Stimulated activated CD4-positive, alpha-beta T cell treated with anti-CD3 and anti-CD28 coated beads, Interleukin-15, amount 100 ng/mL, for 48 hours (primary cell): ENCODE data around the gene ETV3.
"Not testable (repeated sequence)": the region's sequence is repeated elsewhere in the genome, so short reads cannot be mapped to it uniquely, and the experiment has no call there.

Experiments
- DNase-seq, 2 donors: peaks; one replicate each; pipeline ENCODE4 v3.0.0-alpha.2; 2020; ENCODE audit warnings: low read depth in 2 of 2

The ETV3 gene

DNA sequence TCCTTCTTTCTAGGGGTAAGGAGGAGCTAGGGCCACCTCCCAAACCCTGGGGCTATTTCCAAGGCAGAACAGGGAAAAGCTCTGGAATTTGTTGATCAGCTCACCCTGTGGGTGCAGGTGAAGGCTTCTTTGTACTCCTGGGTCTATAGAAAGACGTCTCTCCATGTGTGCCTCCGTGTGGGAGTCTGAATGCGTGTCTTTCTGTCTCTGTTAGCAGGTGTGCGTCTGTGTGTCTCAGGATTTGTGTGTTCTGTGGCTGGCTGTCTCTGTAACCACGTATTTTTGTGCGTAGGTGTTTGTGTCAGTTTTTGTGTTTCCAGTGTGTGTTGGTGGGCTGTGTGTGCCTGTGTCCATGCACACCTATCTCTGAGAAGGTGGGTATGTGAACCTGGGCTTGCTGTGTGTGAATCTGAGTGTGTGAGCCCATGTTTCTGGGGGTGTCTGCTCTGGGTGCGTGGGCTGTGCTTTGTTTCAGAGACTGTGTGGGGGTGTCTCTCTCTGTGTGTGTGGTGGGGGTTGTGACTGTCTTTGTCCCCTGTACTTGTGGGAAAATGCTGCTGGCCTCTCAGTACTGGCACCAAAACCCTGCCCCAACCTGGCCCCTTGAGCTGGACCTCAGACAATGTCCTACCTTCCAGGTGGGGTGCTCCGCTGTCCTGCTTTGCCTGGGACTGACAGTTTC lies 25.9 kb downstream of the ETV3 start:
- no peak for DNase-seq

DNA sequence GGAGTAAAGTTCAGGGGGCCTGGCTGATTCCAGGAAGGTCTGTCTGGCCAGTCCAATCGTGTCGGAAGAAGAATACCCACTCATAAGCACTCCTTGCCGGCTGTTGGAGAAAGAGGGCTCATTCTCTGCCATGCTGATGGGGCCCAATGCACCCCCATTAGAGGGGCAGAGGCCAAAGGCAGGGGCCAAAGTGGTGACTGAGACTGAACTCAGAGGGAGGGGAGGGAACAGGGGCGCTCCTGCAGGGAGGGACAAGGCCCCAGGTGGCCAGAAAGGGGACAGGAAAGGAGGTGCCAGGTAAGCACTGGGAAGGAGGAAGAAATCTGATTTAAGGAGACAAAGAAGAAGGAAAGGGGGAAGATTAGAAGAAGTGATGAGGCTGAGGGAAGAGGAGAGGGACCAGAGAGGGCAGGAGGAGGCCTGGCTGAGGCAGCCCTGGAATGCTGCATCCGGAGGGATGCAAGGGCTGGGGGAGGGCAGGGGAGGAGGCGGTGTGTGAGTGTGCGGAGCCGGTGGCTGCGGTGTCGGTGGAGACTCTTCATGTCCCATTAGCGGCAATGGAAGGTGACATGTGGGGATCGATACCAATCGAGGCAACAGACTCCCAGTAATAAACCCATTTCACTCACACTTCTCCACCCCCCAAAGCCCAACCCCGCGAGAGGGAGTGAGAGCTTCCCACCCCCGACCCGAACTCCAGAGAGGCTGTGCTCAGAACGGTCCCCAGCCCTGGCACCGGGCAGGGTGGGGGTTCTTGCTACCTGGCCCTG lies 26.6 kb downstream of the ETV3 start:
- DNase-seq, result no peak

DNA sequence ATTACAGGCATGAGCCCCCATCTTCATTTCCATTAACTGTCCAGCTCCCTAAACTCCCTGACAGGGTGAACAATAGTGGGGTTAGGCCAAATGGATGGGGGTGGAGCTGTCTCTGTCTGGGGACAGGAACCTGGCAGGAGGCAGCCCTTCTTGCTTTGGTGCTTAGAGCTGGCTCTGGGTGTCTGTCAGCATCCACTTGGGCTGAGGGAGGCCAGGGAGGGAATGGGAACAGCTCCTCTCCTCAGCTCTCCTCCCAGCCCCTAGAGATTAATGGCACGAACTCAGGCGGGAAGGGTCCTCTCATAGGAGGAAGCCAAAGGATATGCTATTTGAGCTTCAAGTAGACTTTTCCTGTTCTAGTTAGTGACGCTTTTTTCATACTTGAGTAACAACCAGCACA lies 27.5 kb downstream of the ETV3 start:
- DNase-seq, result no peak

DNA sequence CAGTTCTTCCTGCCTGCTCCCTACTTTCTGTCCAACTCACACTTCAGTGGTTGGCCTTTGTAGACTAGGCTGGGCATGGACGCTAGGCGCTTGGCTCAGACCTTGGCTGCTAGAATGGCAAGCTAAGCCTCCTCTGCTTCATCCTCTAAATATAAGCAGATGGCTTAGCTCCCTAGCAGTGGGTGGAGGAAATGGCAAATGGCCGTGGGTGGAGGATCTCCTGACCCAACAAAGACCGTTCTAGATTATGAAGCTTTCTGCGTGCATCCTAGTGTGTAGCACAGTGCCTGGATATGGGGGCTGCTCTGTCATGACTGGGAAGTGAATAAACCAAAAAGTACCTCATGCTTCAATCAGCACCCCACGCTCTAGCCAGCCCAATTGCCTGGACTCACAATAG lies 28.2 kb downstream of the ETV3 start:
- DNase-seq, result no peak

DNA sequence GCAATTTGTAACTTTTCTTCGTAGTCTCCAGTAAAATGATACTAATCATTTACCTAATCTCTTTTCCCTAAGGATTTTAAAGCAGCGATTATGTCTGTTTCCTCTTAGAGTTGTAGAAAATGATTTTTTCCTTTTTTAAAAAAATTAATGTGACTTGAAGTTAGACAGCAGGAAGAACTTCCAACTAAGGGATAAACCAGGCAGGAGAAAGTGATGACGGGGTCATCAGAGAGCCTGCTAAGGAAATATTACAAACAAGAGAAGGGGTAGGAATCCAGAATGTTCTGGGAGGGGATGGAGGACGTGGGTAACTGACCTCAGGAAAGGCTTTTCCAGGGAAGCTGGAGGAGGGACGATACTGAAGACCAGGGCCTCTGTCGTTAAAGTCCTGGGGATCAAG lies 29.7 kb downstream of the ETV3 start:
- DNase-seq, result no peak

DNA sequence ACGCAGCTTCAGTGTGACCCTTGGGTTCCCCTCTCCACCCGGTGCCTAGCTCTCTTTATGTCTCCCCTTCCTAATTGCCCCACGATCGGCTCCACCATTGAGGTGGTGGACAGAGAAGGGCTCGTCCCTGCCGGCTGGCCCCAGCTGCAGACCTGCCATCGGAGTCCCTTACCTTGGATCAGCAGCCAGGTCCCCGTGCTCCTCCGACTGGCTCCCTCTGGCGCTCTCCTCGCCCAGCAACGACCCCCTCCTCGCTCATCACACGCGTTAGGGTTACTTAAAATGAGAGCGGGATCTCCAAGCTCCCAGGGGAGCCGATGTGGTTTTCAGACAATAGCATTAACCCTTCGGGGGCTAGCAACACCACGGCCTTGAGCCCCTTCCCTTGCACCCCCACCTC lies 30.5 kb downstream of the ETV3 start:
- no peak for DNase-seq

DNA sequence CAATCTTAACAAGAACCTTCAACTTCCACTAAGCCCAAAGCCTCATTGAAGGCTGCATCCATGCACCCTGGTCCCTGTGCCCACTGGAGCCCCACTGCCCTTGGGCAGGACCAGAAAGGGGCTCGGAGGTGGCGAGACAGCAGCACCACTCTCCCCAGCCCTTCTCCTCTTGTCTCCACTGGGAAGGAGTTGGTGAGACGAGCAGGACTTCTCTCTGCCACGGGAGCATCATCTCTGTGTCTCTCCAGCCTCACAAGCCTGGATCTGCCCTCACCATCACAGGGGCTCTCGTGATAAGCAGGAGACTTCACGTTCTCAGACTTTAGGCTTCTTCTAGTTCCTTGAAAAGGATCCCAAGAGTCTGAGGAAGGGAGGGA lies 31.4 kb downstream of the ETV3 start:
- DNase-seq, result no peak

DNA sequence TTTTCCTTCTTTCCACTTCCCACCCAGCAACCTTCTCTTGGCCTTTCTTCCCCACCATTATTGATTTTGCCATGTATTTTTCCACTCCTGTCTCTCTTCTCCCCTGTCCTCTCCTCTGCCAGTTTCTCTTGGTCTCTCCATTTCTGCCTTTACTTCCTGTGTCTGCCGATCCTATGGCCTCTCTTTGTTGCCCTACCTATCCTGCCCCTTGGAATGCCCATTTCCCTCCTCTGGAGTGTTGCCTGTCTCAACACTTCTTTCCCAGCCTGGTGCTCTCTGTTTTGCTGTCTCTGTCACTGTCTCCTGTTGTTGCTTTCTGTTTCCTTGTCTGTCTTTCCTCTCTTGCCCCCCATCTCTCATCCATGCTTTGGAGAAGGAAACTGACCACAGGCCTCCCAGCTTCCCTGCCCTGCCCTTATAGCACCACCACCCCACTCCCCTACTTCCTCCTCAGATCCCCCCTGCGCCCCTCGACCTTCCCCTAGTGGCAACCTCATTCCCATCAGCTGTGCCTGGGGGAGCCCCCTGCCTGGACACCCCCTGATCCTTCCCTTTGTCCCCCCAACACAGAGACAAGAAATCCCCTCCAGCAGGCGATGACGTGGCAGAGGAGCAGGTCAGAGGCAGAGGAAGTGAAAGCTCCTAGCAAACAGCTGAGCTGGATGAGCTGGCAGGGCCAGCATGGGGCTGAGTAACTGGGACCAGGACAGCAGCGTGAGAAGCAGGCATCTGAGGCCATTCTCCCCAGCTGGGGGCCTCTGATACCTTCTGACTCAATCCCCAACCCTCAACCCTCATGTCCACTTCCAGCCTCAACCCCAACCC lies 32.0 kb downstream of the ETV3 start:
- DNase-seq, result peak; percentile 14 to 26

DNA sequence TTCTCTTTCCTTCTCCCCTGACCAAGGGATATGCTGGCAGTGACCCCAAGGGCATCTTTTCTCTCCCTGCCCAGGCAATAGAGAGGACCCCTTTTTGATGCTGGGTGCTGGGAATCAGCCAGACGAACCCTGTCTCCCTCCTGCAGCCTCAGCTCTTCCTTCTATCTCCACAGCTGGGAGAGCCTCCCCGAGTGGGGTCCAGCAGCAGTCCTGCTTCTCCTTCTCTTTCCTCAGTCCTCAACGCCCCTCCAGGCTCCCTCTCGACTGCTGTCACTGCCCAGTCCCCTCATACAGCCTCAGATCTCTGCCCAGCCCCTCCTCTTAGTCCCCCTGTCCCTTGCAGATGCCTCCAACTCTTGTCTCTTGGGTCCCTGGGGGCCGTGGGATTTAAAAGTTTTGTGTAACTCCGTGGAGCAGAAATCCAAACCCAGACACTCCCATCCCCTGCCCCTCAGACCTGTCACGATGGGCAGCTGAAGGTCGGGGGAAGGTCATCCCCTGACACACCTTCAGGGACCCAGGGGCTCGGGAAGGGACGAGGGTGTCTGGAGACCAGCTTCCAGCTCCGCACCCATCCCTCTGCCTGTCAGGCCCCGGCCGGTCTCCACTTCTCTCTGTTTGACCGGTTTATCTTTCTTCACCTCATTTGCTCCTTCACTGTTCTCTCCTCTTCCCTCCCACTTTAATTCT lies 32.8 kb downstream of the ETV3 start:
- DNase-seq, result no peak

DNA sequence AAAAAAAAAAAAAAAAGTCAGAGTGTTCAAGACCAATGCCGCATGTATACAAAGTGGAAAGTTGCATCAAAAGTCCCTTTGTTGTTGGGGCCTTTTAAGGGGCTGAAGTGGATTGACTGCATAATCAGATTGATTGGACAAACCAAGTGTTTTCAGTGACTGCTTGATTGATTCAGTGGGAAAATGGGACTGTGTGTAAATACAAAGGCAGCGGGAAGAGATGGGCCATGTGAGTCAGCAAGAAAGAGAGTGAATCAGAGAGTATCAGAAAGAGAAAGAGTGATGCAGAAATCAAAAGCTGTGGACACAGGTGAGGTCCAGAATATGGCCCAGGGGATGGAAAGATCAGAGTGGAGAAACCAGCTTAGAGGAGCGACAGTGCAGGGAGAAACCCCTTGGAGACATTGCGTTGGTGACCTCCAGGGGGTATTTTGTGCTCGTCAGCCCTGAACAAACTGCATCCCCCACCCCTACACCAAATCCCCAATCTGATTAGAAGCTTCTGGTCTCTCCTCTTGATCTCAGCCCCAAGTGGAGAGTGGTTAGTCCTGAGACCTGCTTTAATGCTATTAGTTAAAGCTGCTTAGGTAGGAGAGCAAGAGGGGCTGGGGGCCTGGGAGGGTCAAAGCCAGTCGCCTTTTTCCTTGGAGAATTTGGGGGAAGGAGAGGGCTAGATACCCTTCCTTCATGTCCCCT lies 33.4 kb downstream of the ETV3 start:
- DNase-seq, result no peak

DNA sequence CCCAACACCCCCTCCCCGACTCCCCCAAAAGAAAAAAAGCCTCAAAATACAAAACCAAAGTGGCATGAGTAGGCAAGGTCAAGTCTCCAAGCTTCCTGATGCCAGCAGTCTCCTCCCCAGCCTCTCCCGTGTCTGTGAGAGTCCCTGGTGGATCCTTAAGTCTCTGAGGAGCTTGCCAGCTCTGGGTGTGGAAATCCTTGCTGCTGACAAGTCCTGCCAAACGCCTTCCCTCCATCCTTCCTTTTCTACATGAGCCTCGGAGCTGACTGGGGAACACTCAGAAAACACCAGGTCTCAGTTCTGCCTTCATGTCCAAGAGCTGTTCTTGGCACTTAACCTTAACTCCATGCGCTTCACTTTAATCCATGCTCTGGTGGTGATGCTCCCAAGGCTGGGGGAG lies 34.9 kb downstream of the ETV3 start:
- DNase-seq, result no peak

DNA sequence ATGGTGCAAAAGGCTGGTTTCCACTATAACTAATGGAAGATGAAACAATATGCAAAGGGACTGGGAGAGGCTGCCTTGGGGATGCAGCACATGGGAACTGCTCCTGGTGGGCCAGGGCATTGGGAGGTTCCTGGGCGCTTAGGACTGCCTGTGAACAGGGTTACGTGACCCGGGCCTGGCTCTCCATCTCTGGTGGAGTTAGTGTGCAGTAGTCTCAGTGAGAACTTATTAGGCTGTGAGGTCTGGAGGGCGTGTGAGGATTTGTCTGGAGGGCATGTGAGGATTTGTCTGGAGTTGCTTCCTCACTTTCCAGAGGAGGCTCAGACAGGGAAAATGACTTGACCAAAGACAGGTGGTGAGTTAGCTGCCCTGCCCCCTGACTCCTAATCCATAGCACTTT lies 37.0 kb downstream of the ETV3 start:
- DNase-seq, result no peak

DNA sequence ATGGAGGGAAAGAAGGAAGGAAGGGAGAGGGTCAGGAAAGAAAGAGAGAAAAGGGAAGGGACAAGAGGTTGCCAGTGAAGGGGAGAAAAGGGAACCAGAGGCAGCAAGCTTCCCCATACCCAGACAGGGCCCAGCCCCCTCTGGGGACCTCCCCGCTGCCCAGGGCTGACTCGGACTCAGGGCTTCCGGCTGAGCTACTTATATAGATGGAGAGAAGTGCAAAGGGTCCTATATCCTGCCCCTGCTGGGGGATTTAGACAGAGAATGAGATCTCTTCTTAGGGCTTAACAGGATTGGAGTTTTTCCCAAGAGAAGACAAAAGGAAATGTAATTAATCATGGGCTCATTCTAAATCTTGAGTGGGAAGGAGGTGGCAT lies 38.6 kb downstream of the ETV3 start, which contains the start of gene ETV3L:
Gene ETV3L, minus strand, starts transcription at position 176 of the 377 bp plus-strand sequence. CDS start 285 bp downstream, outside the sequence.
- no peak for DNase-seq

DNA sequence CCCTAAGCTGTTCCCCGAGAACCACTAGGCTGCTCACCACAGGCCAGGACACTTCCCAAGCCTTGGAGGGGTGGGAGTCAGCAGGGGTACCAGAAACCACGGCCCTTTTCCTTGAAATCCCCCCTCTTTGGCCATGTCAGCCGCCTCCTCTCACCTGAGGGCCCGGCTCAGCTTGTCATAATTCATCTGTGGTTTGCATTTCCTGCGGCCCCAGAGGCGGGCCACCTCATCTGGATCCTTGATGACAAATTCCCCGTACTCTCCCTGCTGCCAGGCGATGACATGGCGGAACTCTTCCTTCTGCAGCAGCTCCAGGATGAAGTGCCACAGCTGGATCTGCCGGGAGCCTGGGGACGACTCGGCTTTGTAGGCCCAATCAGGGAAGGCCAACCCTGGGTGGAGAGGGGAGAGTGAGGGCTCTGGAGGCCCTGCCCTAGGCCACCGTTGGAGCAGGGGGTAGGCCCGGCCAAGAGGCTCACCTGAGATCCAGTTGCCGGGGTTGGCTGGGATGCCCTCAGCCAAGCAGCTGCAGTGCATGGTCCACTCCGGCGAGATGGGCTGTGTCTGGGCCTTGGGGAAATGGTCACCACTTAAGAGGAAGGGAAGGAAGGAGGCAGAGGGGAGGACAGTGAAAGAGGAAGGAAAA lies 39.1 kb downstream of the ETV3 start:
- DNase-seq, result not testable (repeated sequence)

DNA sequence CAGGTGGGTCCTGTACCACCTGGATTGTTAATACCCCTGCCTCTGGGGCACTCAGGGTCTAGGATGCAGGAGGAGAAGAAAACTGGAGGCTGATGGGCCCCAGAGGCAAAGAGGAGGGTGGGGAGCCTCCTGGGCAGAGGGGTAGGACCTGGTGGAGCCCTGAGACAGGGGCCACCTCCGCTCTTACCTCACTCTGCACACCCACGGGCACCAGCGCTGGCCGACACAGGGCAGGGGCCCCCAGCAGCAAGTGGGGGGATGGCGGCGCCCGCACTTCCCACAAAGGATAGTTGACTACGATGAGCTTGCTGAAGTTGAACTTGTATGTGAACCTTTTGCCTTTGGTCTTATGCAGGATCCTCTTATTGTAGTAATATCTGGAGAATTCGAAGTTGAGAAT lies 39.7 kb downstream of the ETV3 start:
- DNase-seq, result no peak

DNA sequence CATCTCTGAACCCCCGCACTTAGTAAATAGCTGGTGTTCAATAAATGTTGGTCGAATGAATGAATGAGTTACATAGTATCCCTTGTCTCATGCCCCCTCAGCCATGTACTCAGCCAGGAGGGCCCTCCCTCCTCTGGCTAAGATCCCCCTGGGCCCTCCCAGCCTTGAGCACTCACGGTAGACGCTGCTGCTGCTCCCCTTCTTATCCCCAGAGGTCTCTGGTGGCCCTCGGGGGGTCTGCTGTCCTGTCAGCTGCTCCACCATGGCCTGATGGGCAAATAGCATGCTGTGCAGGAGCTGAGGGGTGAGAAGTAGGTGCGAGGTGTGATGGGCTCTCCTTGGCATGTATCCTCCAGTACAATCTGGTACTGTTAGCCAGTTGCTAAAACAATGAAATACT lies 40.5 kb downstream of the ETV3 start:
- DNase-seq, result no peak

DNA sequence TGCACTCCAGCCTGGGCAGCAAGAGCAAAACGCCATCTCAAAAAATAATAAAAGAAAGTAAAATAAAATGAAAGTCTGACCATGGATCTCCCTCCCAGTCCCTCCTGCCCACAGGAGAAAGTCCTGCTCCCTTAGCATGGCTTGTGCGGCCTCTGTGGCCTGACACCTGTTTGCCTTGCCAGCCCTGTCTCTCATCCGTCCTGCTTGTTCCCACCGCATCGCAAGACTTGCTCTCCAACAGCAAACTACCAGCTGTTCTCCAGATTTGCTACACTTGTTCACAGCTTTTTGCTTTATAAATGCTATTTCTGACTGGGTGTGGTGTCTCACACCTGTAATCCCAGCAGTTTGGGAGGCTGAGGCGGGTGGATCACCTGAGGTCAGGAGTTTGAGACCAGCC lies 41.3 kb downstream of the ETV3 start:
- DNase-seq, result no peak

DNA sequence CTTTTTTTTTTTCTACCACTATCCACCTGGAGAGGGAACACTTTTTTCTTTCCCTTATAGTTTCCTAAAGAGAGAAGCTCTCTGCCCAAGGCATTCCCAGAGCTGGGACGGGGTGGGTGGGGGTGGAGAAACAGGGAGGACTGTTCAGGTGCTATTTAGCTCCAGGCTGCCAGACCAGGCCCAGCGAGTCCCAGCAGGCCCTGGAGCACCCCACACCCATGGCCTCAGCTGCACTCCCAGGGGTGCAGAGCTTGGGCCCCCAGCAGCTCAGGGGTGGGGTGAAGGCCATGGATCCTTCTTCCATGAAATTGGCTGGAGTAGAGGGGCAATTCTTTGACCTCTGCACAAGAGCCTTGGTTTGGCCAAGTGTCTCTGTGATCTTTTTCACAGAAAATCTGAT lies 42.6 kb downstream of the ETV3 start:
- DNase-seq, result no peak

DNA sequence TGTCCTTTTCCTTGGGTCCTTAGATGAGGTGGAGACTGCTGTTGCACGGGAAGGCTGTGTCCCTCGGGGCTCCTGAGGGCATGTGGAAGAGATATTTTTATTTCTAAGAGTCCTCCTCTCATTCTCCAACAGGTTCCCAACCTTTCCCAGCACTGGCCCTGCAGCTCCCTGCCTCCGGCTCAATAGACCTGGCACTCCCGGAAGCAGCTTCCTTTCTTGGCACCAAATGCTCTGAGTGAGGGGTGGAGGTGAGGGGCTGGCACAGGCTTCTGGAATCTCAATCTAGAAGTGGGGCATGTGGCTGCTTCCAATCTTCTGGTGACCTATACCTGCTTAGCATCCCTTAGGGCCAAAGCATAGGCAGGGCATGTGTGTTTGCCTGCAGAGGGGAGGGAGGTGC lies 43.1 kb downstream of the ETV3 start:
- DNase-seq, result no peak

DNA sequence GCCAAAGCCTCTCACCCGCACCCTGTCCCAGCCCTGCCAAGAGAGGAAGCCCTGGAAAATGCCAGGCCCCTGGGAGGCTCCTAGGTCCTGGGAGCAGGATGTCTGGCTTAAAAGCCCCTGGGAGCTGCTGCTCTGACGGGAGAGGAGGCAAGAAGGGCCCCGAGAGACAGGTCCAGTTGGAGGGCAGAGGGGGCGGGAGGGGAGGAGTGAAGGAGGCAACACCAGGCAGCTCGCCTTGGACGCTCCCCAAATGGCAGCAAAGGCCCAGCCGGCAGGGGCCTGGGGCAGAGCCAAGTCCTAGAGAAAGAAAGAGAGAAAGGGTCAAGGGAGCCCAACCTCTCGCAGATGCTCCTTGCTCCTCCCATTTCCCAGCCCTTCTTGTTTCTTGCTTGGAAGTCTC lies 45.4 kb downstream of the ETV3 start:
- DNase-seq, result no peak

DNA sequence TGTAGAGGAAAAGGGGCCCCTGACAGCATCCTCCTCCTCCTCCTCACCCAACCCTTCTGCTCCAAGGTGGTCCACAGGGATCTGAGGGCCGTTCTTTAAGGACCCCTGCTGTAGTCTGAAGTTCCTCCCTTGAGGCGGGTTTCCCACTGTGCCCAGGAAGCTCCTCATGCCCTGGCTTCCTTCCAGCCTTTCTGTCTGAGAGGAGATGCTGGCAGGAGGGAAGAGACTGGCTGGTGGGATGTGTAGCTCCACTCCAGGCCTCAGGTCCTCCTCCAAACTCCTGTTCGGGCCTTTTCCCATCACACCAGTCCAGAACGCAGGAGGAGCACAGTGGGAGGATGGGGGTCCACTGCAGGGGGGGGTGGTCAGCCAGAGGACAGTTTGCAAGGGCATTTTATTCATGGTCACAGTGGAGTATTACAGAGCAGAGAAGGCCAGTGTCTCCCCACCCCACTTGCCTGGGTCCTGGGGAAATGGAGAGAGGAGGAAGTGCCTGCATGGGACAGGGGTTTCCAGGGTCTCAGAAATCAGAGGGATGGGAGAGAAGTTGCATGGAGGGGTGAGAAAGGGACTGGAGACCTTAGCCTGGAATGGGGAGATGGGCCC lies 46.4 kb downstream of the ETV3 start:
- DNase-seq, result no peak
